Stimulated activated naive CD8-positive, alpha-beta T cell treated with anti-CD3 and anti-CD28 coated beads, Interleukin-15, Interleukin-2, amounts not matched to agents 100 U/mL and 50 U/mL, for 24 hours (primary cell): ENCODE measurements around the gene INF2.

Experiments used
- ATAC-seq: fragments of 150-1000 bp; cut with Tn5 transposase; one replicate; pipeline ENCODE4 v1.10.0; 2021
- DNase-seq: peaks from one replicate; pipeline ENCODE4 v3.0.0; 2021

Gene INF2

GRCh38 chr14:104751539-104752422, 62.4 kb downstream of the INF2 start:
- DNase-seq (no peak), ATAC-seq (no peak)

GRCh38 chr14:104752423-104752734, 63.0 kb downstream of the INF2 start:
- ATAC-seq, result no peak
- DNase-seq, result no peak

- ATAC-seq (peak; percentile 96), DNase-seq (peak; percentile 100)
Observed at GRCh38 chr14:104752735-104753527, 63.5 kb downstream of the INF2 start, which contains the start of gene SIVA1. TSS of gene SIVA1 (plus strand) at chr14:104753147. CDS start at chr14:104753202, 55 bp downstream.

- ATAC-seq (no peak), DNase-seq (peak; percentile 22)
Observed at GRCh38 chr14:104753528-104754212, 64.3 kb downstream of the INF2 start.

- ATAC-seq, result no peak
- no peak for DNase-seq
Observed at GRCh38 chr14:104754213-104754851, 64.9 kb downstream of the INF2 start.

GRCh38 chr14:104755621-104756020, 66.2 kb downstream of the INF2 start:
- DNase-seq, result no peak
- no peak for ATAC-seq

DNA sequence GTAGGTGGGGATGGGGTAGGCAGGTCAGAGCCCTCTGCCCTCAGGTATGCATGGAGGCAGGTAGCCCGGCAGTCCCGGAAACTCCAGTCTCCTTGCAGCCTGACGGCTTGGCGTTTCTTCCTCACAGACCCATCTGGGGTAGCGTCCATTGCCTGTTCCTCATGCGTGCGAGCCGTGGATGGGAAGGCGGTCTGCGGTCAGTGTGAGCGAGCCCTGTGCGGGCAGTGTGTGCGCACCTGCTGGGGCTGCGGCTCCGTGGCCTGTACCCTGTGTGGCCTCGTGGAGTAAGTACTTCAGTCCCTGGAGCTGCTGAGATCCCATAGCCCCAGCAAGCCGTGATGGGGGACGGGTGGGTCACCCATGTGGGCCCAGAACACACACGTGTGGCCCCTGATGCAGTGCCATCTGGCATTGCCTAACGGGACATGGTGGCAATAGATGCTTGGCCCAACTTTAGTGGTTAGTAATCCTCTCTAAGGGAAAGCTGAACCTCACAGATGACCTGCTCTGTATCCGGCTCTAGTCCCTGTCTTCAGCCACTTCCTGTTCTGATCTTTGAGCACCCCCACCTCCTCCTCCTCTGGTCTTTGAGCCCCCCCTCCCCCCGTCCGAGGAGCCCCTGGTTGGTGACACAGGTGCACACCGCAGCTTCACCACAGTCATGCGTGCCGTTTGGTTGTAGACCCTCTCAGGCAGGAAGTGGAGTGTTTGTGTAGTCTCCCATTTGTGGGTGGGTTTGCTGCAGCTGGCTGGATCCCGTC, 67.2 kb downstream of the INF2 start:
- no peak for ATAC-seq
- no peak for DNase-seq

- ATAC-seq, result no peak
- DNase-seq, result no peak
Observed at GRCh38 chr14:104757238-104757585, 67.8 kb downstream of the INF2 start.

- ATAC-seq (no peak), DNase-seq (no peak)
Observed at GRCh38 chr14:104757681-104758392, 68.4 kb downstream of the INF2 start.

GRCh38 chr14:104758981-104759969, 69.9 kb downstream of the INF2 start:
- DNase-seq (no peak), ATAC-seq (no peak)

DNA sequence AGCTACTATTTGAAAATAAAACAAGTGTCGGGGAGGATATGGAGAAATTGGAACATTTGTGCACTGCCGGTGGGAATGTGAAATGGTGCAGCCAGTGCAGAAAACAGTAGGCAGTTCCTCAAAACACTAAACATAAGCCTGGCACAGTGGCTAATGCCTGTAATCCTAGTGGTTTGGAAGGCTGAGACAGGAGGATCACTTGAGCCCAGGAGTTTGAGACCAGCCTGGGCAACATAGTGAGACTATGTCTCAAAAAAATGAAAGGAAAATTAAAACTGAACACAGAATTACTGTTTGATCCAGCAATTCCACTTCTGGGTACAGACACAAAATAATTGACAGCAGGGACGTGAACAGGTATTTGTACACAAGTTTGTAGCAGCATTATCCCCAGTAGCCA, 76.1 kb downstream of the INF2 start:
- ATAC-seq, result no peak

DNA sequence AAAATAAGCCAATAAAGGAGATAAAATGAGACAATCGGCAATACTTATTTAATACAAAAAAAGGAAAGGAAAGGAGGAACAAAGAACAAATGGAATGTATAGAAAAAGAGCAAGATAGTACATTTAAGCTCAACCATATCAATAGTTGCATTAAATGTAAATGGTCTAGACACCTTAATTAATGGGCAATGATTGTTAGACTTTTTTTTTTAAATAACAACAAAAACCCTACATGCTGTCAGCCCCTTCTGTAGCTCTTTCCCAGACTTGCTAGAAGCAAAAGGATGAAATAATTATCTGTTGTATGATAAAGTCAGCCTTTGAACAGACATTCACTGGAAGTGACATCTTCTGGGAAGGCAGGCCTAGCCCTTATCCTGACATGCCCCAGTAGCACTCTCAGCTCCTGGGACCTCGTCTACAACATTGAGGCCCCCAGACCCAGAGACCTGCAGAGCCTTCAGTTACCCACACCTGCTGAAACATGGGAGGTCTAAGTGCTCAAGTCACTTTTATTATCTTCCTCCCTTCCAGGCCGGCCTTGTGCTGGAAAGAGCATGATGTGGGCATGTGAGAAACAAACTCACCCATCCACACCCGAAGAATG, 76.9 kb downstream of the INF2 start:
- no peak for DNase-seq
- no peak for ATAC-seq

More for the DNA sequence above, 76.1 kb downstream of the INF2 start:
- no peak for DNase-seq

DNA sequence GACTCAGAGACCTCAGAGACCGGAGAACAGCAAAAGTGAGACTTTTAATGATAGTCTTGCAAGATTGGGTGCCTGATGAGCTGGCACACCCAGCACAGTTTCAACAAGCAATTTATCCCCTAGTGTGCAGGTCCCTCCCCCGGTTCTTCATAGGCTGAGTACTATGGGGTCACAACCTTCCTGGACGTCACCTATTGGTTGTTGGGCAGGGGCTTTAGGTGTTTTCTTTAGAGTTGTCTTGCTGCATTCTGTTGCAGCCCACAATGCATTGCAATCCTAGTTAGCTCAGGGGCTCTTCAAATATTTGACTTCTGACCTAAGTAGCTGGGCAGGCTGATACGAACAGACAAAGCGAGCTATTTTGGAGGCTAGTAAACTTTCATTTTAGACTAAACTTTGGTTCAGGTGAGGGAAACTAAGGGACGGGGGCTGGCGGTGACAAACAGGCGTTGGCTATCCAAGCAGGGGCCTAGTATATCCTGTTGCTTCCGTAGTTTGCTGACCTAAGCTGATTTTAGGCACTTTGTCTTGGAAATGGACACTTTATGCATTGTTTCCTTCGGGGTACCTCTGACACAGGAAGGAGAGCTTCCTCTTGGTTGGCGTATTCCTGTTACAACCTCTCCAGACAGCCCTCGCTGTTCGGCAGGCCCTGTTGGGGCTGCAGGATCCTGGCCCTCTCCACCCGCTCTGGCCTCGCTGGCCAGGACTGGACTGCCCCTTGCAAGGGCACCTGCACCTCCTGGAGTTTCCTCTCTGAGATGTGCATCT, 77.6 kb downstream of the INF2 start:
- ATAC-seq (no peak), DNase-seq (no peak)

DNA sequence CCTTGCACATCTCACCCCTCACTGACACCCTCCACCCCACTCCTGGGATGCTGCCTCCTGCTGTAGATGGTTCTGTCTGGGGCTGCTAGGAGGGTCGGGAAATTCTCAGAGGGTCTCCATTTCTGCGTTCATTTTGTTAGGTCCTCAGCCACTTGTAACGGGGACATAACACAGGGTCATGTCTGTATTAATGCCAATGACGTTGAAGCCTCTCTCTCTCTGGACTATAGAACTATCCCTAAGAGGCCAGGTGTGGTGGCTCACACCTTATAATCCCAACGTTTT, 78.2 kb downstream of the INF2 start:
- DNase-seq (no peak), ATAC-seq (no peak)

GRCh38 chr14:104768437-104769323, 79.3 kb downstream of the INF2 start:
- peak; percentile 91 for ATAC-seq
- peak; percentile 94 for DNase-seq

- no peak for DNase-seq
- ATAC-seq, result no peak
Observed at GRCh38 chr14:104769324-104770071, 80.1 kb downstream of the INF2 start.

DNA sequence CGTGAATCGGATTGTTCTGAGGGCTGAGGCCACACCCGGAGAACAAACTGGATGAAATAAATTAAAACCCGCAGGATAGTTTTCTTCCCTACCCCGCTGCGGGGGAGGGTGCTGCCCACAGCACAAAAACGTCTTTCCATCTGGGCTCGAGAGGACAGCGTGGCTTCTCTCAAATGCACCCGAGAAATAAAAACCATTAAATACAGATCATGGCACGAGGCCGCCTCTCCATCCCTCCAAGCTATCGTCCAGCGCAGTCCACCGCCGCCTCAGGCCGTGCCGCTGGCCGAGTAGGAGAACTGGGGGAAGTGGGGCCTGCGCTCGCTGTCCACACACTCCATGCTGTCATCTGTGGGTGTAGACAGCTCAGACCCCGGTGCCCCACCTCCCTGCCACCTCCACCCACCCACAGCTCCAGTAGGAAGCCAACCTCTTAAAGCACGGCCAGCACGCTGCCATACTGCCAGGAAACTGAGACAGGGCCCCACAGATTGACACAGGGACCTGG, 80.7 kb downstream of the INF2 start:
- ATAC-seq, result no peak
- DNase-seq, result no peak
